ENCODE data around the gene DYRK3. TPM values are rescaled to one million over a fixed set of nuclear protein-coding genes. Genes with fewer than 3 reads are reported as not detected.
A peak's percentile ranks its signal among the peaks of the same experiment; 100 is the strongest.

Gene DYRK3
- total and polyA plus RNA-seq, 2 of the 13 experiments (the other 11 are each of a cell fraction or from before 2014, with no cell fraction given) = 0.48 to 2.8 TPM

DNA sequence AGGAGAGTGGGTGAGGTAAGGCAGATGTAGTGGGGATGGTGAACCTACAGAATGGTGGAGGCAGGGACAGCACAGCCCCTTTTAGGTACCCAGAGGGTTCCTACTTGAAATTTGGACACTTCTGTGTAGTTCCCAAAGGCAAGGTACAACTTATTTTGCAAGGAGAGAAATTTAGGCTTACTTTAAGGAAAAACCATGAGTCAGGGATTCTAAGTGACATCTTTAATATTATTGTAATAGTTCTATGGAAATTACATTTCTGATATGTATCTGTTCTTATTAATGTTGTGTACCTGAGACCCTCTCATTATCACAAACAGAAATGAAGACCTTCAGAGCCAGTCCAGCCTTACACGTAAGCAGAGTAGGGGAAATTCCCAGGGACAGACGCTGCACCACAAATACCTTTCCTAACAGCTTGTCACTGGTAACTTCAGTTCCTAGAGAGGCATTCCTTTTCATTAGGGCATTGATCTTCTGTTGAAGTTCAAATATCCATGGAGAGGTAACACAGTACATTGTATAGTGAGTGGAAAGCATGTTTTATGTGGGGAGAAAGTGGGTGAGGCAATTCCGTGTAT, 7.9 kb downstream of the DYRK3 start:
- 92% methylated on average over 3 of the region's 3 CpGs for WGBS (ENCODE audit: low lambda C conversion rate)
- no peaks in the 10 kb centered on the region for H4K20me1 ChIP-seq (ENCODE audit: insufficient read depth, low read length)
- no peak for DNase-seq (ENCODE audit: low spot score)
- no TSS peak for BruUV-seq (replicated peaks)
- H3K27ac ChIP-seq (ENCODE audit: extremely low read length, insufficient read depth, low read length) = no peak overlapping the region
- no peak for FAIRE-seq
- H2AFZ ChIP-seq (ENCODE audit: low read length) = no peak overlapping the region
- in situ Hi-C loops (cut with HindIII; ENCODE audit: extremely low pct_ligation_motif_present, low pct_unique_long_range_greater_than_20kb) (loop anchor here (25.0 kb wide), 1 partner anchor 269 kb away; the partner anchor contains the start of gene FCMR), intact Hi-C loops (cut with micrococcal nuclease; ENCODE audit: unreplicated experiment) (no loop called here)
- H3K4me3 ChIP-seq (replicated peaks in 1 of 3; ENCODE audit: insufficient read depth in 1 of 3, low read depth in 2 of 3, low read length in 3 of 3) = no peak overlapping the region
- peak in 1 of 2 experiments; percentile 55; a peak in 2 of 4 replicates for TF ChIP-seq MAFK (conservative IDR thresholded peaks at IDR 0.05 in 1 of 2, IDR thresholded peaks at IDR 0.05 in 1 of 2; ENCODE audit: low read length in 2 of 2)
- no peak for TF ChIP-seq ZNF33B (CRISPR knock-in tag; IDR thresholded peaks at IDR 0.05)
- TF ChIP-seq, protein P1, sequence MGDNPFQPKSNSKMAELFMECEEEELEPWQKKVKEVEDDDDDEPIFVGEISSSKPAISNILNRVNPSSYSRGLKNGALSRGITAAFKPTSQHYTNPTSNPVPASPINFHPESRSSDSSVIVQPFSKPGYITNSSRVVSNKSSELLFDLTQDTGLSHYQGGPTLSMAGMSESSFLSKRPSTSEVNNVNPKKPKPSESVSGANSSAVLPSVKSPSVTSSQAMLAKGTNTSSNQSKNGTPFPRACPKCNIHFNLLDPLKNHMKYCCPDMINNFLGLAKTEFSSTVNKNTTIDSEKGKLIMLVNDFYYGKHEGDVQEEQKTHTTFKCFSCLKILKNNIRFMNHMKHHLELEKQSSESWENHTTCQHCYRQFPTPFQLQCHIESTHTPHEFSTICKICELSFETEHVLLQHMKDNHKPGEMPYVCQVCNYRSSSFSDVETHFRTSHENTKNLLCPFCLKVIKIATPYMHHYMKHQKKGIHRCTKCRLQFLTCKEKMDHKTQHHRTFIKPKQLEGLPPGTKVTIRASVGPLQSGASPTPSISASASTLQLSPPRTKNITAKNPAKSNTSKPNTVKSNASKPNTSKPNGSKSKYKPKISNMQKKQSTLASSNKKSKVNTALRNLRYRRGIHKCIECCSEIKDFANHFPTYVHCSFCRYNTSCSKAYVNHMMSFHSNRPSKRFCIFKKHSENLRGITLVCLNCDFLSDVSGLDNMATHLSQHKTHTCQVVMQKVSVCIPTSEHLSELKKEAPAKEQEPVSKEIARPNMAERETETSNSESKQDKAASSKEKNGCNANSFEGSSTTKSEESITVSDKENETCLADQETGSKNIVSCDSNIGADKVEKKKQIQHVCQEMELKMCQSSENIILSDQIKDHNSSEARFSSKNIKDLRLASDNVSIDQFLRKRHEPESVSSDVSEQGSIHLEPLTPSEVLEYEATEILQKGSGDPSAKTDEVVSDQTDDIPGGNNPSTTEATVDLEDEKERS (CRISPR knock-in tag; IDR thresholded peaks at IDR 0.05) = no peak
- TF ChIP-seq, protein P2, sequence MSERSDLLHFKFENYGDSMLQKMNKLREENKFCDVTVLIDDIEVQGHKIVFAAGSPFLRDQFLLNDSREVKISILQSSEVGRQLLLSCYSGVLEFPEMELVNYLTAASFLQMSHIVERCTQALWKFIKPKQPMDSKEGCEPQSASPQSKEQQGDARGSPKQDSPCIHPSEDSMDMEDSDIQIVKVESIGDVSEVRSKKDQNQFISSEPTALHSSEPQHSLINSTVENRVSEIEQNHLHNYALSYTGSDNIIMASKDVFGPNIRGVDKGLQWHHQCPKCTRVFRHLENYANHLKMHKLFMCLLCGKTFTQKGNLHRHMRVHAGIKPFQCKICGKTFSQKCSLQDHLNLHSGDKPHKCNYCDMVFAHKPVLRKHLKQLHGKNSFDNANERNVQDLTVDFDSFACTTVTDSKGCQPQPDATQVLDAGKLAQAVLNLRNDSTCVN (CRISPR knock-in tag; IDR thresholded peaks at IDR 0.05; ENCODE audit: borderline replicate concordance) = no peak
- TF ChIP-seq ZNF713 (CRISPR knock-in tag; IDR thresholded peaks at IDR 0.05) = no peak
- no peak for TF ChIP-seq MXD4 (CRISPR knock-in tag; IDR thresholded peaks at IDR 0.05)
- no peak for TF ChIP-seq ZNF614 (CRISPR knock-in tag; IDR thresholded peaks at IDR 0.05; ENCODE audit: borderline replicate concordance)
- TF ChIP-seq KAT2B (IDR thresholded peaks at IDR 0.05; ENCODE audit: borderline replicate concordance, low read depth, low read length) = no peak
- no peak overlapping the region for H3K9ac ChIP-seq (ENCODE audit: insufficient read depth, low read depth, low read length)
- H3K27me3 ChIP-seq (ENCODE audit: control insufficient read depth in 1 of 2, insufficient read depth in 2 of 2, low read length in 2 of 2) = no peaks in the 10 kb centered on the region
- no peaks in the 10 kb centered on the region for H3K79me2 ChIP-seq (ENCODE audit: insufficient read depth, low read length)
- no peak overlapping the region for H3K4me2 ChIP-seq (ENCODE audit: low read depth, low read length)
- no peaks in the 10 kb centered on the region for H3K4me1 ChIP-seq (ENCODE audit: insufficient read depth, low read length)
- no peaks in the 10 kb centered on the region for H3K9me3 ChIP-seq (ENCODE audit: low read length)
- POLR2A ChIA-PET = no interaction called here
- CTCF ChIA-PET (ENCODE audit: low intra/inter-chr PET ratio, low total read pairs) = no interaction called here
- peaks cover 0 to 7% of the 10 kb centered on the region in 2 experiments; a peak in 1 of 5 replicates for H3K36me3 ChIP-seq (replicated peaks in 1 of 2; ENCODE audit: control insufficient read depth in 1 of 2, insufficient read depth in 2 of 2, low read length in 2 of 2)
- no peak for ATAC-seq
